ENCODE data around the gene SLC4A5.
A peak's percentile ranks its signal among the peaks of the same experiment; 100 is the strongest.

The SLC4A5 gene

DNA sequence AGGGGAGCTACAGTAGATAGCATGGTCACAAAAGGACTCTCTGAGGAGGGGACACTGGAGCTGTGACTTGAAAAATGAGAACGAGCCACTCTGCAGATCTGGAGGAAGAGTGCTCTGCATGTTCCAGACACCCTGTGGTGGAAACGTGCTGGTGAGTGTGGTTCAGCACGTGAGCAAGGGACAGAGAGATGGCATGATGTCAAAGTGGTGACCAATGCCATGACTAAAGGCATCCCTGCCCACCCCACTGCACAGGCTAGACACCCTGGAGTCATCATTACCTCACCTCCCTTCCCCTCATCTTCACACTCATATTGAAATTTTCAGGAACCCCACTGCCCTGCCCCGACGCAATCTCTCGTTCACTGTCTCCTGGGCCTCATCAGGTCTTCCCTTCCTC, 56.5 kb downstream of the SLC4A5 start:
- no peak for TF ChIP-seq CTCF (IDR thresholded peaks at IDR 0.05; ENCODE audit: control insufficient read depth, extremely low read depth, insufficient read depth)
- no peak for DNase-seq (ENCODE audit: low read depth)
- H3K4me3 ChIP-seq (ENCODE audit: low read depth, low read length): no peak overlapping the region

DNA sequence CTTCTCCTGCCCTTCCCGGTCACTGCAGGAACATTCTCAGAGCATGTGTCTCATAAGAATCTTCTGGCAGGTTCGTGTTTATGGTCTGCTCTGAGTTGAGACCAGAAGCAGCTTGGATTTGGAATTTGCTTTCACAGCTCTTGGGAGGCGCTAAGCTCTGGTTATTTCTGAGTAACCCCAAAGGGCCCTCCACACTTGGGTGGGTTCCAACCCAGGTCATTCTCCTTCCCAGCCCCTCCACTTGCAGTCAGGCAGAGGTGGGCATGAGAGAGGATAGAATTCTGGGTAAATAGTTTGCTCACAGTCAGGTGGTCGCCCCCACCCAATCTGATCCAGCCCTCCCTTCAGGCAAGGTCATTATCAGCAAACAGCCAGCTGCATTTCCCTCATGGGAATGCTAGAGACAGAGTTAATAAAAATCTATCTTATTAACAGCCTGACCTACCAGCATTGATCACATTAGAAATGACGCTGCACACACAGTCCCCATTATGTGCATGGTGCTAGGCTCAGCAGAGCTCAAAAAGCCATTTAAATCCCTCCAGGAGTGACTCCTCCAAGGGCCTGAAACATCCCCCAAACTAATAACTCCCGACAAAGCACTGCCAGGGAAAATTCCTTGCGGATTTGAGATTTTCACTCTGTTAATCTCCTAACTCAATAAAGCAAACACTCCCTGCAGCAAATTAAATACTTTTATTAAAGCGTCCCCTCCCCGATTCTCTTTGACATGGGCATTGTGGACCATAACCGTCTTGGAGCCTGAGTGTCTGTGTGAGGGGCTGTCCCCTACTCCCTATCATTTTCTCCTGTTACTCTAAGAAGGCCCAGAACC, 61.9 kb downstream of the SLC4A5 start:
- no peak overlapping the region for H3K4me3 ChIP-seq (ENCODE audit: low read depth, low read length)
- DNase-seq (ENCODE audit: low read depth): no peak
- no peak for TF ChIP-seq CTCF (IDR thresholded peaks at IDR 0.05; ENCODE audit: control insufficient read depth, extremely low read depth, insufficient read depth)

DNA sequence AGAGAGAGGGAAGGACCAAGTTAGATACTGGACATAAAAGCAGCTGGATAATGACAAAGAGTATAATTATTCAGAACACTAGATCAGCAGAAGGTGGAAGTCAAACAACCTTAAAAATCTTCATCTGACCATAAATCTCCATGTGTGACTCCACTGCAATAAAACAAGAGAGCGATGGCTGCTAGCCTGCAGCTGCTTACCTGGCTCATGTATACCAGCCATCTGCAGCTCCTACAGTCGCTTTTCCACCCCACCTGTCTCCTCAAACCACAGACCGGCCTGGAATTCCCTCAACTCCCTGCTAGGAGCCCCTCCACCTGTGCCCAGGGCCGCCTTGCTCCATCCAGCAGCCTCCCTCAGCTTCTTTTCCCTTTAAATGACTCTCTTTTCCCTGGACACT, 64.5 kb downstream of the SLC4A5 start:
- no peak for DNase-seq (ENCODE audit: low read depth)
- no peak overlapping the region for H3K4me3 ChIP-seq (ENCODE audit: low read depth, low read length)
- TF ChIP-seq CTCF (IDR thresholded peaks at IDR 0.05; ENCODE audit: control insufficient read depth, extremely low read depth, insufficient read depth): no peak

- no peak for DNase-seq (ENCODE audit: low read depth)
- TF ChIP-seq CTCF (IDR thresholded peaks at IDR 0.05; ENCODE audit: control insufficient read depth, extremely low read depth, insufficient read depth): 0 out of 2 replicates have a peak, but pooled peaks have one; percentile 7
- H3K4me3 ChIP-seq (ENCODE audit: low read depth, low read length): no peak overlapping the region
Observed at GRCh38 chr2:74278176-74278575, 65.0 kb downstream of the SLC4A5 start.

DNA sequence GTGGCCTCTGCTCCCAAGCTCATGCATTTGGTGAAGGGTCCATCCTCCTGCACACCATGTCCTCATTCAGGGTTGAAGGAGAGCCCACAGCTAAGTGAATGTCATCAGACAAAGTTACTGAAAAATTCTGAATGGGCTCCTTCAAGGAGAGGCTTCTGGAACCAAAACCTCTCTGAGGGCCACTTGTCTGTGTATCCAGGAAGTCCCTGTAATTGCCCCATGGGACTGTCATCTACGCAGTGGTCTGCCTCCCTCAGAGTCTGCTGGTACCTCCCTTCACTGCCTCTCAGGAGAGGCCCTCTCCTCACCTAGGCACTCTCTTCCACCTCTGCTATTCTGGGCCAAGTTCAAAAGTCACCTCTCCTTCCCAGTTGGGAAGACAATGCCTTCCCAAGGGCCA, 68.0 kb downstream of the SLC4A5 start:
- TF ChIP-seq CTCF (IDR thresholded peaks at IDR 0.05; ENCODE audit: control insufficient read depth, extremely low read depth, insufficient read depth): no peak
- no peak overlapping the region for H3K4me3 ChIP-seq (ENCODE audit: low read depth, low read length)
- no peak for DNase-seq (ENCODE audit: low read depth)

- DNase-seq (ENCODE audit: low read depth): no peak
- no peak overlapping the region for H3K4me3 ChIP-seq (ENCODE audit: low read depth, low read length)
- no peak for TF ChIP-seq CTCF (IDR thresholded peaks at IDR 0.05; ENCODE audit: control insufficient read depth, extremely low read depth, insufficient read depth)
Observed at GRCh38 chr2:74269667-74270066, 73.5 kb downstream of the SLC4A5 start.

- no peak overlapping the region for H3K4me3 ChIP-seq (ENCODE audit: low read depth, low read length)
- no peak for DNase-seq (ENCODE audit: low read depth)
- peak; percentile 51 for TF ChIP-seq CTCF (IDR thresholded peaks at IDR 0.05; ENCODE audit: control insufficient read depth, extremely low read depth, insufficient read depth)
Observed at GRCh38 chr2:74267068-74267467, 76.1 kb downstream of the SLC4A5 start.
